Measurements from ENCODE around the gene APOO.

DNA sequence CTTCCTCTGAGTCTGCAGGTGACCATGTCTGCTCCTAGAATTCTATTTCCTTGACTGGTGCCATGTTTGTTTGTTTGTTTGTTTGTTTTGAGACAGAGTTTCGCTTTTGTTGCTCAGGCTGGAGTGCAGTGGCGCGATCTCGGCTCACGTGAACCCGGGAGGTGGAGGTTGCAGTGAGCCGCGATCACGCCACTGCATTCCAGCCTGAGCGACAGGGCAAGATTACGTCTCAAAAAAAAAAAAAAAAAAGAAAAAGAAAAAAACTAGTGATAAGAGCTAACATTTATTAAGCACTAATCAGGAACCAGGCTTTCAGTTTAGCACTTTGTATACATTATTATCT lies 117.6 kb downstream of the APOO start:
- TF ChIP-seq, protein P1, sequence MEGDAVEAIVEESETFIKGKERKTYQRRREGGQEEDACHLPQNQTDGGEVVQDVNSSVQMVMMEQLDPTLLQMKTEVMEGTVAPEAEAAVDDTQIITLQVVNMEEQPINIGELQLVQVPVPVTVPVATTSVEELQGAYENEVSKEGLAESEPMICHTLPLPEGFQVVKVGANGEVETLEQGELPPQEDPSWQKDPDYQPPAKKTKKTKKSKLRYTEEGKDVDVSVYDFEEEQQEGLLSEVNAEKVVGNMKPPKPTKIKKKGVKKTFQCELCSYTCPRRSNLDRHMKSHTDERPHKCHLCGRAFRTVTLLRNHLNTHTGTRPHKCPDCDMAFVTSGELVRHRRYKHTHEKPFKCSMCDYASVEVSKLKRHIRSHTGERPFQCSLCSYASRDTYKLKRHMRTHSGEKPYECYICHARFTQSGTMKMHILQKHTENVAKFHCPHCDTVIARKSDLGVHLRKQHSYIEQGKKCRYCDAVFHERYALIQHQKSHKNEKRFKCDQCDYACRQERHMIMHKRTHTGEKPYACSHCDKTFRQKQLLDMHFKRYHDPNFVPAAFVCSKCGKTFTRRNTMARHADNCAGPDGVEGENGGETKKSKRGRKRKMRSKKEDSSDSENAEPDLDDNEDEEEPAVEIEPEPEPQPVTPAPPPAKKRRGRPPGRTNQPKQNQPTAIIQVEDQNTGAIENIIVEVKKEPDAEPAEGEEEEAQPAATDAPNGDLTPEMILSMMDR (IDR thresholded peaks at IDR 0.05 in 8 of 11, conservative IDR thresholded peaks at IDR 0.05 in 3 of 11), result no peak
- TF ChIP-seq POLR2AphosphoS5 (IDR thresholded peaks at IDR 0.05) (no peak), POLR2A (IDR thresholded peaks at IDR 0.05) (no peak)

All from spleen (tissue), 7 donors.